ENCODE data around the gene PSTPIP2.
"Not testable (repeated sequence)": the region's sequence is repeated elsewhere in the genome, so short reads cannot be mapped to it uniquely, and the experiment has no call there.

The PSTPIP2 gene

DNA sequence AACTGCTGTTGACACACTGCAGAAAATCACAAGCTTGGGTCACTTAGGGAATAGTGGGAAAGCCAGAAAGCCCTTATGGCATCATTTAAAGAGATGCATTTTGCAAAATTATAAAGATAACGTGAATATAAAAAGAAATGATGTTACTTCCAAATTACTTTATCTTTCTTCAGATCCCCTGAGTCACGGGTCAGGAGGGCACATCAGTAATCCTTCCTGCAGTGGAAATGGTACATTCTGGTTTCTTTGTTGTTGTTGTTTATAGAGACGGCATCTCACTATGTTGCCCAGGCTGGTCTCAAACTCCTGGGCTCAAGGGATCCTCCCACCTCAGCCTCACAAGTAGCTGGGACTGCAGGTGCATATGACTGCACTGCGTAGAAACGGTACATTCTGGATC is 95.1 kb downstream of the PSTPIP2 start:
- DNase-seq (ENCODE audit: low read depth) = no peak
- TF ChIP-seq, protein P1, sequence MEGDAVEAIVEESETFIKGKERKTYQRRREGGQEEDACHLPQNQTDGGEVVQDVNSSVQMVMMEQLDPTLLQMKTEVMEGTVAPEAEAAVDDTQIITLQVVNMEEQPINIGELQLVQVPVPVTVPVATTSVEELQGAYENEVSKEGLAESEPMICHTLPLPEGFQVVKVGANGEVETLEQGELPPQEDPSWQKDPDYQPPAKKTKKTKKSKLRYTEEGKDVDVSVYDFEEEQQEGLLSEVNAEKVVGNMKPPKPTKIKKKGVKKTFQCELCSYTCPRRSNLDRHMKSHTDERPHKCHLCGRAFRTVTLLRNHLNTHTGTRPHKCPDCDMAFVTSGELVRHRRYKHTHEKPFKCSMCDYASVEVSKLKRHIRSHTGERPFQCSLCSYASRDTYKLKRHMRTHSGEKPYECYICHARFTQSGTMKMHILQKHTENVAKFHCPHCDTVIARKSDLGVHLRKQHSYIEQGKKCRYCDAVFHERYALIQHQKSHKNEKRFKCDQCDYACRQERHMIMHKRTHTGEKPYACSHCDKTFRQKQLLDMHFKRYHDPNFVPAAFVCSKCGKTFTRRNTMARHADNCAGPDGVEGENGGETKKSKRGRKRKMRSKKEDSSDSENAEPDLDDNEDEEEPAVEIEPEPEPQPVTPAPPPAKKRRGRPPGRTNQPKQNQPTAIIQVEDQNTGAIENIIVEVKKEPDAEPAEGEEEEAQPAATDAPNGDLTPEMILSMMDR (IDR thresholded peaks at IDR 0.05; ENCODE audit: control insufficient read depth, insufficient read depth, low read depth, low read length, missing control alignments) = no peak
- H3K4me3 ChIP-seq (ENCODE audit: control insufficient read depth, low read depth, low read length) = no peak overlapping the region

DNA sequence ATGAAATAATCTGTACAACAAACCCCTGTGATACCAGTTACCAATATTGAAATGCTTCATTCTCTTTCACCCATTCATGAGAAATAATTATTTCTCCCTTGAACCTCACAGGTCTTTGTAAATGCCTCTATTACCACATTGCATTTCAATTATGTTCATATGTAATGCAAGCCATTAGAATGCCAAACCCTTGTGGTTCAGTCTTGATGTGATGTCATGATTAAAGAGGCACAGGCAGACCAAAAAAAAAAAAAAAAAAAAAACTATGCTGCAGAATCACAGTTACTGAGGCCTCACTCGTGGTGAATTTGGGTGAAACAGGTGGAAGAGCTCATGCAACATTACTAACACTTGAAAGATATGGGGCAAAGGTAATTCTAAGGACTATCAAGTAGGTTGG is 95.5 kb downstream of the PSTPIP2 start:
- DNase-seq (ENCODE audit: low read depth) = no peak
- TF ChIP-seq, protein P1 (IDR thresholded peaks at IDR 0.05; ENCODE audit: control insufficient read depth, insufficient read depth, low read depth, low read length, missing control alignments) = no peak
- no peak overlapping the region for H3K4me3 ChIP-seq (ENCODE audit: control insufficient read depth, low read depth, low read length)

DNA sequence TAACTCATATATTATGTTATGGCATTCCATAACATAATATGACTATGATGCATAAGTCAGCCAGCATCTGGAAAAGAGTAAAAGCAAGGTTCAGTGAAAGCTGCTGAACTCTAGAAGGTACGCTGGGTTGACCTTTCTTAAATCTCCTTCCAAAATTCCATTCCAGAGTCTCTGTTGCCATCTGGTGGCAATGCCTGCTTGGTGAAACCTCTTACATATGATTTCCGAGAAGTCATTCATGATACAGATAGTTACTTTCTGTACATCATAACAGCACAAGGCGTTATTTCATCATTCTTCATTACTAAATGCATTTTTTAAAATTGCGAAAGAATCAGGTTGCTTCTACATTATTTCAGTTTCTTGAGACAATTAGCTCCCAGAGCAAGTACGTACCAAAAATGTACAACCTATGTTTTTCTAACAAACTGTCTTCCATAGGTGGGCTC is 97.9 kb downstream of the PSTPIP2 start:
- TF ChIP-seq, protein P1 (IDR thresholded peaks at IDR 0.05; ENCODE audit: control insufficient read depth, insufficient read depth, low read depth, low read length, missing control alignments) = peak; percentile 81
- H3K4me3 ChIP-seq (ENCODE audit: control insufficient read depth, low read depth, low read length) = no peak overlapping the region
- peak; percentile 49 for DNase-seq (ENCODE audit: low read depth)

DNA sequence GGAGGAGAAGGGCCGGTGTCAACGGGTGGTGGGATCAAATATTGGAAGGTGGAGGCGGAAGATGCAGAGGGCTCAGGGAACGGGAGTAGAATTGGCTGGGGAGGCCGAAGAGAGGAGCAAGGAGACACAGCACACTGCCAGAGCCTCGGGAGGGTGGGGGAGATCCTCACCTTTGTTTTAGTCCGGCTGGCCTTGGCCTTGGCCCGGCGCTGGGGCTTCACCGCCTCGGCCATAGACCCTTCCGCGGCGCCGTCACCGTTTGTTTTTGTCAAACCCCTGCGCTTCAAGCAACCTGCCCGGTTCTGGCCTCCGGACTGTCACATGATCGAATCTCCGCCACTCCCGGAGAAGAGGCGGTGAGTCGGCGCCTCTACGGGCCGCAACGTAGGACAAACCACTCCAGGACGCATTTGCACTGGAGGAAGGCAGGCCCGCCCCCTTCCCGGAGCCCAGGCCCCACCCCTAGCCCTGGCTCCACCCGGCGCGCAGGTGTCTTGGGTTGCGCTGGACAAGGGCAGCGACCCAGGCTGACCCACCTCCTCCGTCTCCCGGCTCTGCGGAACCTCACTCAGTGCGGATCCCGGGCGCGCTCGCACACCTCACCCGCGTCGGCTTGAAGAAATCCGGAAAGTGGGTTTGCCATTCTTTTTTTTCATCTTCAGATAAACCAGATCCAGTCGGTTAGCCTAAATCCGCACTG is 104.9 kb downstream of the PSTPIP2 start, which contains the start of gene EPG5:
Gene EPG5 (minus strand): TSS at position 323 of the 700 bp plus-strand sequence. CDS start 90 bp downstream, at position 233.
- peak; percentile 82 for DNase-seq (ENCODE audit: low read depth)
- H3K4me3 ChIP-seq (ENCODE audit: control insufficient read depth, low read depth, low read length) = peak within 1 kb of the TSS; percentile 91
- TF ChIP-seq, protein P1 (IDR thresholded peaks at IDR 0.05; ENCODE audit: control insufficient read depth, insufficient read depth, low read depth, low read length, missing control alignments) = no peak

DNA sequence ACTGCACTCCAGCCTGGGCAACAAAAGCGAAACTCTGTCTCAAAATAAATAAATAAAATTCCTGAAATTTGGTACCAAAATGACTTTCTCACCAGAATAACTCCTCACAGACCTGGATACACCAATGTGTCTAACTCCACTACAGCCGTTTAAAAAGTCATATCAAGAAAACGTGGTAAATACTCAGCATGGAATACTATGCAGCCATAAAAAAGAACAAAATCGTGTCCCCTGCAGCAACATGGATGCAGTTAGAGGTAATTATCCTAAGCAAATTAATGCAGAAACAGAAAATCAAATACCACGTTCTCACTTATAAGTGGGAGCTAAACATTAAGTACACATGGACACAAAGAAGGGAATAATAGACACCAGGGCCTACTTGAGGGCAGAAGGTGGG is 107.1 kb downstream of the PSTPIP2 start:
- not testable (repeated sequence) for DNase-seq (ENCODE audit: low read depth); H3K4me3 ChIP-seq (ENCODE audit: control insufficient read depth, low read depth, low read length)

DNA sequence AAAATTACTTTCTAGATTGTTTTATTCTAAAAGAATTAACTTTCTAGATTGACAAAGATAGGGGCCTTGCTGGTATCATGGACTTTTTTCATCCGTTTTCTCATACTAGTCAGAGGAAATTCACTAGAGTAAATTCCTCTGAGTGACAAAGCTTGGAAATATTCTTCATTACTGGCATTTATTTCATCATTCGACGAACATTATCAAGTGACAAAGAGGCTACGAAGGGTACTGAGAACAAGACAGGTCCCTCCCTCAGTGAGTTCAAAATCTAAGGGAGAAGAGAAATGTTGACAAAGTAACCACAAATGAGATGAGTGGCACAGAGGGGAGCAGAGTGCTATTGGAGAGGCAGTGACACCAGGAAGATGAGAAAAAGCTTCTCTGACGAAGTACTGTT is 109.2 kb downstream of the PSTPIP2 start:
- no peak for DNase-seq (ENCODE audit: low read depth)
- H3K4me3 ChIP-seq (ENCODE audit: control insufficient read depth, low read depth, low read length) = no peak overlapping the region
- TF ChIP-seq, protein P1 (IDR thresholded peaks at IDR 0.05; ENCODE audit: control insufficient read depth, insufficient read depth, low read depth, low read length, missing control alignments) = no peak

DNA sequence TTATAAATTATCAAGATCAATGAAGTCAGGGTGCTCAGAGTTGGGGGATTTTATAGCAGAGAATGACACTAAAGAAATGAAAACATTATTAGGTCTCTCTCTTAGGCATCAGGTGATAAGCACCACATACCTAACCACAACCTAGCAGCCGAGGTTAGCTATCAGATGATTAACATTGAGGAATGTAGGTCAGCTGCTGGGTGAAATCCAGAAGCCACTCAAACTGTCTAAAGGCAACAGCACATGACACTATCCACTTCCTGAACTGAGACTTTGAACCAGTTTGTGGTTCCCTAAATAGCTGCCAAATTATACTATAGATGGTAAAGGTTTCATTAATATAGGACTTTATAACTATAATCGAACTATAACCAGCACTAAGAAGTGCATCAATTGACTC is 109.6 kb downstream of the PSTPIP2 start:
- TF ChIP-seq, protein P1 (IDR thresholded peaks at IDR 0.05; ENCODE audit: control insufficient read depth, insufficient read depth, low read depth, low read length, missing control alignments) = no peak
- no peak overlapping the region for H3K4me3 ChIP-seq (ENCODE audit: control insufficient read depth, low read depth, low read length)
- no peak for DNase-seq (ENCODE audit: low read depth)

DNA sequence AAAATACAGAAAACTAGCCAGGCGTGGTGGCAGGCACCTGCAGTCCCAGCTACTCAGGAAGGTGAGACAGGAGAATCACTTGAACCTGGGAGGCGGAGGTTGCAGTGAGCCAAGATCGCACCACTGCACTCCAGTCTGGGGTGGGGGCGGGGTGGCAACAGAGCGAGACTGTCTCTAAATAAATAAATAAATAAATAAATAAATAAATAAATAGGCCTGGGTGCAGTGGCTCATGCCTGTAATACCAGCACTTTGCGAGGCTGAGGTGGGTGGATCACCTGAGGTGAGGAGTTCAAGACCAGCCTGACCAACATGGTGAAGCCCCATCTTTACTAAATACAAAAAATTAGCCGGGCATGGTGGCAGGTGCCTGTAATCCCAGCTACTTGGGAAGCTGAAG is 112.6 kb downstream of the PSTPIP2 start:
- not testable (repeated sequence) for H3K4me3 ChIP-seq (ENCODE audit: control insufficient read depth, low read depth, low read length); DNase-seq (ENCODE audit: low read depth)
